Lower leg skin (tissue), 4 donors: ENCODE measurements around the gene ATP8B4. TPM values are rescaled to one million over a fixed set of nuclear protein-coding genes. Genes with fewer than 3 reads are reported as not detected.

Experiments used
- DNase-seq, 2 donors: peaks; one replicate each; pipeline ENCODE4 v3.0.0-alpha.2; 2019; ENCODE audit warnings: low spot score in 2 of 2
- H3K4me3 ChIP-seq: fragments of 200-600 bp; sonication (generic); 2 replicates; pipeline ENCODE4 v1.5.1; 2017; ENCODE audit warnings: mild to moderate bottlenecking, low read depth; ENCODE audit not compliant: poor library complexity, severe bottlenecking
- POLR2A ChIP-seq, 2 donors: fragments of 450-650 bp; IDR thresholded peaks; one replicate each; pipeline ENCODE4 v1.6.1; 2016 to 2017; ENCODE audit warnings: antibody characterized with exemption in 2 of 2, mild to moderate bottlenecking in 1 of 2, moderate library complexity in 1 of 2
- WGBS, 2 donors: methylation state at CpG; one replicate each; pipeline ENCODE4 v1.1.5; 2018; 5-methylcytosine and 5-hydroxymethylcytosine counted together
- intact Hi-C: fragments of 100-400 bp; cut with DNase I; formaldehyde crosslinking; loops from one replicate; pipeline ENCODE4 v1.15.0; 2023; ENCODE audit warnings: low total_unique reads
- total RNA-seq, 4 donors: library from RNA; depleted of rRNA; stranded (reverse); fragments of >200 nt; gene quantifications; one replicate each; pipeline ENCODE4 v1.1.0, GENCODE V29; 2016
- TF ChIP-seq, protein P1 (sequence below), 3 donors: fragments of 450-650 bp; IDR thresholded peaks; one replicate each; pipeline ENCODE4 v1.5.1; 2016; ENCODE audit warnings: antibody characterized with exemption in 3 of 3, mild to moderate bottlenecking in 3 of 3, moderate library complexity in 2 of 3

Gene ATP8B4
- total RNA-seq, 4 donors from 2014 or later: 1.9 to 6.3 (median 2.9) TPM

DNA sequence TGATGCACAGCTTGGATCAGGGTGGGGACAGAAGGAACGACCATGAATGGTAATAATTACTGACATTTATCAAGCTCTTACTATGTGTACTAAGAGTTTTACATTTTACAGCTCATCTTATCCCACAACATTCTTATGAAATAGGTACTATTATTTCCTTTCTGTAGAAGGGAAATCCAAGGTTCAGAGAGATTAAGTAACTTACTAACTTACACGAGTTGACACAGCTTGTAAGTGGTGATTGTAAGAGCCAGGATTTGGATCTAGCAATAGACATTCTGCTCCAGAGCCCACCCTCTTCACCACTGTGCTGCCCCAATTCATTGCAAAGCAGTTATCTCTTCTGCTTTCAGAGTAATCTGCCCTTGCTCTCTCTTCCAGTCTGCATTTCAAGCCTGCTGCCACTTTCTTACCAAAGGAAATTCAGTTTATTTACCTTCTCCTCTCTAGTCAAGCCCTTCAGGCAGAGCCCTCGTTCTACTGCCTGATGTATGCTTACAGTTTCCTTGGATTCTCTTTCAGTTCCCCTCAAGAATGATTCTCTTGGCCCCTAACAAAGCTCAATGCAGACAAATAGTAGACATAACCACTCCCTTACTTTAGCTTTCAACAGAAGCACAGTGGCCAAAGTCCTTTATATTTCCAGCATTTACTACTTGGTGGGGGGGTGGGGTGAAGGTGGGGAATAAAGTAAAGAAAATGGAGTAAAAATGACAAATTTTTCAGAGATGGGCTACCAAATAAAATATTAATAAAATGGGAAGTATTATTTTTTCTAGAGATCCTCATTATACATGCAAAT lies 65.8 kb downstream of the ATP8B4 start:
- H3K4me3 ChIP-seq: no peak overlapping the region
- DNase-seq: no peak
- WGBS, 2 donors: 53 to 61% methylated on average over 3 of the region's 3 CpGs
- TF ChIP-seq, protein P1, sequence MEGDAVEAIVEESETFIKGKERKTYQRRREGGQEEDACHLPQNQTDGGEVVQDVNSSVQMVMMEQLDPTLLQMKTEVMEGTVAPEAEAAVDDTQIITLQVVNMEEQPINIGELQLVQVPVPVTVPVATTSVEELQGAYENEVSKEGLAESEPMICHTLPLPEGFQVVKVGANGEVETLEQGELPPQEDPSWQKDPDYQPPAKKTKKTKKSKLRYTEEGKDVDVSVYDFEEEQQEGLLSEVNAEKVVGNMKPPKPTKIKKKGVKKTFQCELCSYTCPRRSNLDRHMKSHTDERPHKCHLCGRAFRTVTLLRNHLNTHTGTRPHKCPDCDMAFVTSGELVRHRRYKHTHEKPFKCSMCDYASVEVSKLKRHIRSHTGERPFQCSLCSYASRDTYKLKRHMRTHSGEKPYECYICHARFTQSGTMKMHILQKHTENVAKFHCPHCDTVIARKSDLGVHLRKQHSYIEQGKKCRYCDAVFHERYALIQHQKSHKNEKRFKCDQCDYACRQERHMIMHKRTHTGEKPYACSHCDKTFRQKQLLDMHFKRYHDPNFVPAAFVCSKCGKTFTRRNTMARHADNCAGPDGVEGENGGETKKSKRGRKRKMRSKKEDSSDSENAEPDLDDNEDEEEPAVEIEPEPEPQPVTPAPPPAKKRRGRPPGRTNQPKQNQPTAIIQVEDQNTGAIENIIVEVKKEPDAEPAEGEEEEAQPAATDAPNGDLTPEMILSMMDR (IDR thresholded peaks at IDR 0.05): no peak
- TF ChIP-seq POLR2A (IDR thresholded peaks at IDR 0.05): no peak
- intact Hi-C loops: no loop called here

DNA sequence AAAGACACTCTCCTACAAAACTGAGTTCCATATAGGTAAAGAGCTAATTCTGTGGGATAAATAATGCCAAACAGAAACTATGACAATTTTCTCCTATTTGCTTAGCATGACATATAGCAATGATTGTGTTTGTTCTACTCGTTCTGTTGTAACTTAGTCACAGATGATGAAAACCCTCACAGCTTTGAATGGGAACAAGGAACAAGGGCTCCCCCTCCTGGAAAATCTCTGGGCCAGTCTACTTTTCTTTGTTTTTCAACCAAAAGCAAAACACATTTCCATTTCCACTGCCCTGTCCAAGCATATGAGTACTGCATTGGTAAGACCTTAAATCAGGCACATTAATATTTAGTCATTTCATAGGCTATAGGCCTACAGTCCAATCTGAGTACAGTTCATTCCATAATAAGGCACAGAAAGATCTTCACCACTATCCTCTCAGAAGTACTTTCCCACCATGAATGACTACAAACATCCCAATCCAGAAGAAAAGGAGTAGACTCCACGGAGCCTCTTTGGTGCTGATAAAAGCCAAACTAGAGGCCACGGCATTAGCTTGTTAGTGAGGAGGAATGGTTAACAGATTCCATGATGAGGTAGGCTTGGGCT lies 67.1 kb downstream of the ATP8B4 start:
- H3K4me3 ChIP-seq: no peak overlapping the region
- 40 to 43% methylated on average over 3 of the region's 3 CpGs for WGBS, 2 donors
- TF ChIP-seq POLR2A (IDR thresholded peaks at IDR 0.05): no peak
- TF ChIP-seq, protein P1 (IDR thresholded peaks at IDR 0.05): no peak
- DNase-seq: peak; percentile 51 to 89
- intact Hi-C loops: no loop called here

DNA sequence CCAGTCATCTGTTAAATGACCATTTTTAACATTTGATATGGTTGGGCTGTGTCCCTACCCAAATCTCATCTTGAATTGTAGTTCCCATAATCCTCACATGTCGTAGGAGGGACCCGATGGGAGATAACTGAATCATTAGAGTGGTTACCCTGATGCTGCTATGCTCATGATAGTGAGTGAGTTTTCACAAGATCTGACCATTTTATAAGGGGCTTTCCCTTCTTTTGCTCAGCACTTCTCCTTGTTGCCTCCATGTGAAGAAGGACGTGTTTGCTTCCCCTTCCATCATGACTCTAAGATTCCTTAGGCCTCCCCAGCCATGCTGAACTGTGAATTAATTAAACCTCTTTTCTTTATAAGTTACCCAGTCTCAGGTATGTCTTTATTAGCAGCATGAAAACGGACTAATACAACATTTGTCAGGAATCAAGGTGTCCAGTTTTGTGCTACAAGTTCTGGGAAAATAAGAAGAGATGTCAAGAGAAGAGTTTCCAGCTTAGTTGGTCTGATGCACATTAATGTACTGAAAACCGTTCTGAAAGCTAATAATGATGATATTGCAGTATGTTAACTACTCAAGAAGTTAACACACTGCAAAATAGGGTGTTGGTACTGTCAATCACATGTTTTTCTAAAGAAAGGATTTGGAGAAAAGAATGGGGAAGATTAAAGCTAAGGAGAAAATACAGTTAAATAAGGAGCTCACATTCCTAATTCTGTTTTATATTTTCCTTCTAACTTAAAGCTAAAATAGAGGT lies 67.9 kb downstream of the ATP8B4 start:
- intact Hi-C loops: no loop called here
- H3K4me3 ChIP-seq: no peak overlapping the region
- WGBS, 2 donors: 80 to 81% methylated on average over 5 of the region's 5 CpGs
- no peak for DNase-seq
- no peak for TF ChIP-seq POLR2A (IDR thresholded peaks at IDR 0.05)
- TF ChIP-seq, protein P1 (IDR thresholded peaks at IDR 0.05): no peak

DNA sequence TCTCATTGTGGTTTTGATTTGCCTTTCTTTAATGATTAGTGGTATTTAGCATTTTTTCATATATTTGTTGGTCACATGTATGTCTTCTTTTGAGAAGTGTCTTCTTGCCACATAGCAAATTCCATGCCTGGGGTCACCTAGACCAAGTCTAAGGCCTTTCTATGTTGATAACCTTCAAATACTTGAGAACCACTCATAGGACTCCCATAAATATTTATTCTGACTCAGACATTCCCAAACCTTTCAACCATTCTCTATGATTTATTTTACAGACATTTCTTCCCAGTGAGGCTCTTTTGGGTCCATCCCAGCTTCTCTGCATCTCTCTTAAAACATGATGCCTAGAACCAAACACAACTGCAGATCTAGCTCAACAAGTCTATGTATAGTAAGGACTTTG lies 69.2 kb downstream of the ATP8B4 start:
- no peak overlapping the region for H3K4me3 ChIP-seq
- TF ChIP-seq, protein P1 (IDR thresholded peaks at IDR 0.05): no peak
- TF ChIP-seq POLR2A (IDR thresholded peaks at IDR 0.05): no peak
- intact Hi-C loops: no loop called here
- DNase-seq: no peak

DNA sequence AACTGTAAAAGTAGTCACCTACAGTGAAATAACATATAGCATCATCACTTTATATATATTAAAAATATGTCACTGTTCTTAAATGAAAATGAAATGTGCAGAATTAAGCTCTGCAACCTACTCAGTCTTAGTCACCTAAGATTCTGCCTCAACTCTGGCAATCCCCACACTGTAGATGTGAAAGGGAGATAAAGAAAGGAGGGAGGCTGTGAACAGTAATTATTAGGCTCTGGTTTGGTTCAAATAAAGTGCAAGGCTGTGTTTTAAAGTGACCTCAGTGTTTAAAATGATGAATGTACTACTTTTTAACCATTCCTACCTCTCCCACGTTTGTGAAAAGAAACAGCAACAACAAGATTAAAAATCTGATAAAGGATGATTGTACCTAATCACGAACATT lies 72.2 kb downstream of the ATP8B4 start:
- TF ChIP-seq POLR2A (IDR thresholded peaks at IDR 0.05): no peak
- TF ChIP-seq, protein P1 (IDR thresholded peaks at IDR 0.05): no peak
- intact Hi-C loops: no loop called here
- WGBS, 2 donors: 52 to 63% methylated on average over 2 of the region's 2 CpGs
- DNase-seq: no peak
- H3K4me3 ChIP-seq: no peak overlapping the region
